Testis (tissue), 2 donors: Measurements from ENCODE around the gene TM7SF3.

Experiments used
- CTCF ChIP-seq, 3 experiments: fragments of 450-650 bp in 2 of 3; fragments of 200-600 bp in 1 of 3; sonication (generic) in 1 of 3; IDR thresholded peaks; one replicate each; pipeline ENCODE4 v1.5.1; 2016 to 2019; ENCODE audit warnings: antibody characterized with exemption in 3 of 3, mild to moderate bottlenecking in 2 of 3, moderate library complexity in 1 of 3
- POLR2A ChIP-seq: fragments of 450-650 bp; IDR thresholded peaks from one replicate; pipeline ENCODE4 v1.6.1; 2017; ENCODE audit warnings: antibody characterized with exemption, mild to moderate bottlenecking, moderate library complexity

GRCh38 chr12:27026257-27026656, 12.1 kb upstream of the TM7SF3 start:
- TF ChIP-seq CTCF (IDR thresholded peaks at IDR 0.05) (no peak), POLR2A (no peak)
